H7 (cell line): ENCODE data around the gene WDR70. TPM values are rescaled to one million over a fixed set of nuclear protein-coding genes. Genes with fewer than 3 reads are reported as not detected.

Experiments
- DNase-seq: peaks from one replicate; pipeline ENCODE4 v3.0.0; 2012
- H3K27me3 ChIP-seq: 2 replicates; pipeline ENCODE4 v1.6.0; 2011; ENCODE audit warnings: mild to moderate bottlenecking, low read length; ENCODE audit not compliant: control insufficient read depth, insufficient read depth
- H3K36me3 ChIP-seq: replicated peaks from 2 replicates; pipeline ENCODE4 v1.5.1; 2011; ENCODE audit warnings: low read length; ENCODE audit not compliant: control insufficient read depth, insufficient read depth
- H3K4me3 ChIP-seq: 2 replicates; pipeline ENCODE4 v1.5.1; 2011; ENCODE audit warnings: low read depth, mild to moderate bottlenecking, control low read depth, low read length, moderate library complexity; ENCODE audit not compliant: insufficient read depth
- total RNA-seq: library from RNA; depleted of rRNA; stranded (reverse); fragments of >200 nt; shearing (Covaris generic); gene quantifications from 2 replicates; pipeline ENCODE4 v1.2.3, GENCODE V29; 2014

The WDR70 gene
- total RNA-seq, 1 experiment from 2014 or later = 28.0 TPM

- Histone ChIP-seq H3K27me3 (no peaks in the 10 kb centered on the region), H3K4me3 (no peak overlapping the region), H3K36me3 (no peaks in the 10 kb centered on the region)
- peak; percentile 21 for DNase-seq
Measured at GRCh38 chr5:37723162-37723961, 344.2 kb downstream of the WDR70 start.

GRCh38 chr5:37724395-37725125 is 345.4 kb downstream of the WDR70 start:
- no peaks in the 10 kb centered on the region for H3K27me3 ChIP-seq
- no peak for DNase-seq
- no peaks in the 10 kb centered on the region for H3K36me3 ChIP-seq
- H3K4me3 ChIP-seq = no peak overlapping the region

- no peak for DNase-seq
- no peak overlapping the region for H3K4me3 ChIP-seq
- no peaks in the 10 kb centered on the region for H3K27me3 ChIP-seq
- H3K36me3 ChIP-seq = no peaks in the 10 kb centered on the region
Measured at GRCh38 chr5:37725185-37725584, 346.1 kb downstream of the WDR70 start.

DNA sequence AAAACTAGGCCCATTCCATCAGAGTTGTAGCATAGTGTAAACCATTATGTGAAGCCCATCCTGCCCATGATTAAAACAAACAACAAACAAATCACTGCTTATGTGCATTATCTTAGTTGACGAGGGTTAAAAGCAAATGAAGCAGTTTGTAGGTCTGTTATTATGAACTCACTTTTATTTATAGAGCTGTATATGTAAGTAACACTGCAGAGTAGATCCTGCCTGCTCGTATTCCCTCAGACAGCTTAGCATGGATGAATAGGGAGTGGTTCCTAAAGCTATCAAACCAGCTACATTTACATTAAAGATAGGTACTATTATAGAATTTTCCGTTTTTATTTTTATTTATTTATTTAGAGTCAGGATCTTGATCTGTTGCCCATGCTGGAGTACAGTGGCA is 348.1 kb downstream of the WDR70 start:
- DNase-seq = no peak
- Histone ChIP-seq H3K27me3 (no peaks in the 10 kb centered on the region), H3K36me3 (no peaks in the 10 kb centered on the region), H3K4me3 (no peak overlapping the region)

- no peak overlapping the region for H3K4me3 ChIP-seq
- DNase-seq = no peak
- no peaks in the 10 kb centered on the region for H3K27me3 ChIP-seq
- no peaks in the 10 kb centered on the region for H3K36me3 ChIP-seq
Measured at GRCh38 chr5:37730896-37731455, 351.9 kb downstream of the WDR70 start.

GRCh38 chr5:37734114-37734513 is 355.0 kb downstream of the WDR70 start:
- H3K27me3 ChIP-seq = no peaks in the 10 kb centered on the region

GRCh38 chr5:37735649-37736347 is 356.7 kb downstream of the WDR70 start:
- no peak for DNase-seq
- H3K4me3 ChIP-seq = no peak overlapping the region
- no peaks in the 10 kb centered on the region for H3K27me3 ChIP-seq
- no peaks in the 10 kb centered on the region for H3K36me3 ChIP-seq

More at GRCh38 chr5:37734114-37734513, 355.0 kb downstream of the WDR70 start:
- no peaks in the 10 kb centered on the region for H3K36me3 ChIP-seq
- H3K4me3 ChIP-seq = no peak overlapping the region
- DNase-seq = no peak

- no peak for DNase-seq
- no peaks in the 10 kb centered on the region for H3K36me3 ChIP-seq
- no peak overlapping the region for H3K4me3 ChIP-seq
- no peaks in the 10 kb centered on the region for H3K27me3 ChIP-seq
Measured at GRCh38 chr5:37736397-37736796, 357.3 kb downstream of the WDR70 start.

- H3K4me3 ChIP-seq = no peak overlapping the region
- no peaks in the 10 kb centered on the region for H3K27me3 ChIP-seq
- no peak for DNase-seq
- H3K36me3 ChIP-seq = no peaks in the 10 kb centered on the region
Measured at GRCh38 chr5:37737326-37738056, 358.4 kb downstream of the WDR70 start.

DNA sequence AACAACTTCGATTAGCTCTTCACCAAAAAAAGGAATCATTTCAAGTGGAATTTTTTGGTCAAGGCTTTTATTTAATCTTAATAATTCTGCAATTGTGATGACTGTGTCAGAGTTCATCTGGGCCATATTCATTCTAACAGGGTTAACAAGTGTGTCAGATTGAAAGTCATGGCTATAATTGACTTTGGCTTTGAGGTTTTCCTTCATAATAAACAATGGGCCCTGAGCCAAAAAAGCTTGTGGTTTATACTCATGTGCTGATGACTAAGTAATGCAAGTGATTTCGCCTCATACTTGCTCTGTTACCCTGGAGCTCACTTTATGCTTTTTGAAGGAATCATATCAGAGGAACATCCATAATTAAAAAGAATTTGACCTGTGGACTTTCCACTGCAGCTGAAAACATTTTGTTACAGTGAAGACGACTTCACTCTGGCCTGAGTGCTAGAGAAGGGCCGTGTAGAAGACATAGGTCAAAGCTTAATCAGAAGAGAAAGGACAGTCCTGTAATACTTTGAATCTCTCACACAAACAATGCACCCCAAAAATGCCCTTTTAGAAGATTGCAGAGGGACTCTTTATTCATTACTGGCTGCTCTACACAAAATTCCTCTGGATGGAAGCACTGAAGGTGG is 359.1 kb downstream of the WDR70 start:
- no peak overlapping the region for H3K4me3 ChIP-seq
- no peaks in the 10 kb centered on the region for H3K36me3 ChIP-seq
- DNase-seq = no peak

GRCh38 chr5:37738865-37739488 is 359.9 kb downstream of the WDR70 start:
- Histone ChIP-seq H3K4me3 (no peak overlapping the region), H3K36me3 (no peaks in the 10 kb centered on the region), H3K27me3 (no peaks in the 10 kb centered on the region)
- DNase-seq = no peak

More for the DNA sequence above, 359.1 kb downstream of the WDR70 start:
- H3K27me3 ChIP-seq = no peaks in the 10 kb centered on the region

DNA sequence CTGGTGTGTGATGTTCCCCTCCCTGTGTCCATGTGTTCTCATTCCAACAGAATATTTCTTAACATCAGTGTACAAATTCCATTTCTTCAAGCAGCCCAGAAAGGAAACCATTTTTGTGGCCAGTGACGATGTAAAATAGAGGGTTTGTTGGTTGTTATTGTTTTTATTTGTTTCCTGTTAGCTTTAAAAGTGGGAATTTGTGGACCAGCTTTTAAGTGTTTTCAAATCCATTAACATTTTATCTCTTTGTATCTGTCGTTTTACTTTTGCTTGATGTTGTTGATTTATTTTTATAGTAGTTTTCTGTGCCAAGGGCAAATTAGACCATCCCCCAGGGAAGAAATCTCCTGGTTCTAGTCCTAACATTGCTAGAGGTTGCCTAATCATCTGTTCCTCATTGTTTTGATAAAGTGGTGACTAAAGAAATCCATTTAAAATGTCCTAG is 360.7 kb downstream of the WDR70 start:
- Histone ChIP-seq H3K27me3 (no peaks in the 10 kb centered on the region), H3K4me3 (no peak overlapping the region), H3K36me3 (no peaks in the 10 kb centered on the region)
- no peak for DNase-seq

DNA sequence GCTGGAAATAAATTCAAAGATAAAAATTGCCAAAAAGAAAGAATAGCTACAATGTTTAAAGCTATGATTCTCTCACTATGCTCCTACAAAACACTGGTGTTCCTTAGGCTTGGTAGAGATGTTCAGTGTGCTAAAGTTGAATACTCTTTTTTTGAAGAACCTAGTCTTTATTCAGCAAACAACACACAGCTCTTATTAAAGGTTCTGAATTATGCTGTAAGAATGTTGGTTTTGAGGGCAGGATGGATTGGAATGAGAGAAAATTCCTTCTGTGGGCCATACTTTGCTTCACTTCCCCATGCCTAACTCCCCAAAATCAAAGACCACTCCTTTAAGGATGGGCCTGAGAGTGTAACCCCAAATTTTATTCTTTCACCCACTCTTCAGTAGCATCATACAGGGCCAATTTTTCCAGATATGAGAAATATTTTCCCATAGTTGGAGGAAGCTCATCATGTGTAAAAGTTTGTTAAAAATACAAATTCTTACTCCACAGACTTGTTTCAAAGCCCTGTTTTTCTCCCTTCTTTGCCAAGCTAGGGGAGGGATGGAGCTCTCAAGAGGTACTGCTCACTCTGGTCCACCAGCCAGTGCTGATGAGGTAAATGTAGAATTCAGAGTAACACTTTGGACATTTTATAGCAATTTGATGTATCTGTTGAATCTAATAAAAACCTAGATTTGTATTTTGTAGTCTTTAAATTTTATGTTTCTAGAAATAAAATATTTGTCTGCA is 361.4 kb downstream of the WDR70 start:
- no peaks in the 10 kb centered on the region for H3K36me3 ChIP-seq
- H3K27me3 ChIP-seq = no peaks in the 10 kb centered on the region
- no peak for DNase-seq
- H3K4me3 ChIP-seq = no peak overlapping the region
